GM20000 (cell line): Measurements from ENCODE around the gene ITCH.

Experiments used
- DNase-seq: peaks from one replicate; pipeline ENCODE4 v3.0.0; 2012; ENCODE audit warnings: low spot score
- CTCF ChIP-seq: IDR thresholded peaks from 2 replicates; pipeline ENCODE4 v1.5.1; 2012; ENCODE audit warnings: mild to moderate bottlenecking, control low read depth; ENCODE audit errors: extremely low read depth, missing control alignments

ITCH gene

GRCh38 chr20:34531608-34532265 lies 168.7 kb downstream of the ITCH start:
- no peak for DNase-seq
- TF ChIP-seq CTCF, result no peak

- no peak for DNase-seq
- TF ChIP-seq CTCF, result no peak
These were observed 169.2 kb downstream of the ITCH start for GRCh38 chr20:34532320-34532719.

- no peak for TF ChIP-seq CTCF
These were observed 169.7 kb downstream of the ITCH start for GRCh38 chr20:34532756-34533155.

GRCh38 chr20:34534391-34535165 lies 171.5 kb downstream of the ITCH start:
- TF ChIP-seq CTCF, result no peak
- no peak for DNase-seq

More at GRCh38 chr20:34532756-34533155, 169.7 kb downstream of the ITCH start:
- no peak for DNase-seq

GRCh38 chr20:34535301-34535840 lies 172.3 kb downstream of the ITCH start:
- no peak for TF ChIP-seq CTCF

GRCh38 chr20:34535857-34536256 lies 172.8 kb downstream of the ITCH start:
- DNase-seq, result no peak
- no peak for TF ChIP-seq CTCF

More at GRCh38 chr20:34535301-34535840, 172.3 kb downstream of the ITCH start:
- DNase-seq, result no peak

- TF ChIP-seq CTCF, result peak; percentile 44
- no peak for DNase-seq
These were observed 173.8 kb downstream of the ITCH start for GRCh38 chr20:34536798-34537394.
